Liver (tissue), 9 donors: ENCODE measurements around the gene PIGT. TPM values are rescaled to one million over a fixed set of nuclear protein-coding genes. Genes with fewer than 3 reads are reported as not detected.

ENCODE experiments used
- DNase-seq: peaks from one replicate; pipeline ENCODE4 v3.0.0-alpha.2; 2017; ENCODE audit warnings: low spot score
- H3K27ac ChIP-seq, 2 donors: one replicate each; pipeline ENCODE4 v1.7.0; 2013; ENCODE audit warnings: inconsistent platforms in 2 of 2, low read length in 2 of 2, control low read depth in 1 of 2, low read depth in 1 of 2, mild to moderate bottlenecking in 1 of 2
- H3K27me3 ChIP-seq, 4 donors: one replicate each; pipeline versions ENCODE4 v1.6.1 to v1.7.0; 2013; ENCODE audit warnings: low read length in 3 of 4, inconsistent platforms in 1 of 4, mild to moderate bottlenecking in 1 of 4, moderate library complexity in 1 of 4; ENCODE audit not compliant: control insufficient read depth in 4 of 4, insufficient read depth in 4 of 4
- H3K36me3 ChIP-seq, 4 donors: one replicate each; pipeline versions ENCODE4 v1.6.1 to v1.7.0; 2013; ENCODE audit warnings: low read length in 3 of 4, mild to moderate bottlenecking in 3 of 4, low read depth in 1 of 4, moderate library complexity in 1 of 4; ENCODE audit not compliant: control insufficient read depth in 4 of 4, insufficient read depth in 3 of 4
- H3K4me1 ChIP-seq, 4 donors: one replicate each; pipeline versions ENCODE4 v1.6.1 to v1.7.0; 2013; ENCODE audit warnings: low read length in 3 of 4, mild to moderate bottlenecking in 3 of 4, moderate library complexity in 1 of 4; ENCODE audit not compliant: control insufficient read depth in 4 of 4, insufficient read depth in 4 of 4
- H3K4me3 ChIP-seq, 3 donors: one replicate each; pipeline versions ENCODE4 v1.6.1 to v1.7.0; 2013; ENCODE audit warnings: low read length in 3 of 3, control low read depth in 1 of 3, low read depth in 1 of 3, mild to moderate bottlenecking in 1 of 3
- H3K9ac ChIP-seq, 2 donors: one replicate each; pipeline ENCODE4 v1.7.0; 2013; ENCODE audit warnings: low read length in 2 of 2, mild to moderate bottlenecking in 2 of 2, moderate library complexity in 2 of 2, control low read depth in 1 of 2, low read depth in 1 of 2
- H3K9me3 ChIP-seq, 4 donors: one replicate each; pipeline versions ENCODE4 v1.6.1 to v1.7.0; 2013; ENCODE audit warnings: low read length in 3 of 4; ENCODE audit not compliant: control insufficient read depth in 4 of 4
- EGR1 ChIP-seq, 2 donors: IDR thresholded peaks; 2 replicates each; pipeline ENCODE4 v1.6.1; 2016 to 2018; ENCODE audit warnings: antibody characterized with exemption in 2 of 2, low read depth in 2 of 2
- FOXA1 ChIP-seq: IDR thresholded peaks from 2 replicates; pipeline ENCODE4 v1.6.1; 2016; ENCODE audit warnings: antibody characterized with exemption
- FOXA2 ChIP-seq: IDR thresholded peaks from 2 replicates; pipeline ENCODE4 v1.6.1; 2016; ENCODE audit warnings: antibody characterized with exemption
- GABPA ChIP-seq, 2 donors: IDR thresholded peaks in 1 of 2; conservative IDR thresholded peaks in 1 of 2; 2 replicates each; pipeline ENCODE4 v1.6.1; 2016; ENCODE audit warnings: antibody characterized with exemption in 2 of 2, mild to moderate bottlenecking in 1 of 2, moderate library complexity in 1 of 2
- HNF4A ChIP-seq, 2 donors: conservative IDR thresholded peaks; 2 replicates each; pipeline ENCODE4 v1.6.1; 2016; ENCODE audit warnings: antibody characterized with exemption in 2 of 2, mild to moderate bottlenecking in 2 of 2
- HNF4G ChIP-seq: IDR thresholded peaks from 2 replicates; pipeline ENCODE4 v1.6.1; 2016; ENCODE audit warnings: antibody characterized with exemption
- JUND ChIP-seq, 2 donors: IDR thresholded peaks; 2 replicates each; pipeline ENCODE4 v1.6.1; 2016; ENCODE audit warnings: antibody characterized with exemption in 2 of 2
- NR2F2 ChIP-seq: IDR thresholded peaks from 2 replicates; pipeline ENCODE4 v1.6.1; 2016; ENCODE audit warnings: antibody characterized with exemption
- RAD21 ChIP-seq, 2 donors: IDR thresholded peaks; 2 replicates each; pipeline ENCODE4 v1.6.1; 2016; ENCODE audit warnings: antibody characterized with exemption in 2 of 2, mild to moderate bottlenecking in 2 of 2
- RXRA ChIP-seq, 2 donors: IDR thresholded peaks; 2 replicates each; pipeline ENCODE4 v1.6.1; 2017 to 2018; ENCODE audit warnings: antibody characterized with exemption in 2 of 2, mild to moderate bottlenecking in 1 of 2
- SP1 ChIP-seq: IDR thresholded peaks from 2 replicates; pipeline ENCODE4 v1.6.1; 2018; ENCODE audit warnings: antibody characterized with exemption, mild to moderate bottlenecking
- TAF1 ChIP-seq: conservative IDR thresholded peaks from 2 replicates; pipeline ENCODE4 v1.6.1; 2016; ENCODE audit warnings: antibody characterized with exemption, mild to moderate bottlenecking
- YY1 ChIP-seq: IDR thresholded peaks from 2 replicates; pipeline ENCODE4 v1.6.1; 2016; ENCODE audit warnings: antibody characterized with exemption, mild to moderate bottlenecking
- WGBS: extraction: QIAGEN DNeasy Blood & Tissue Kit; methylation state at CpG from one replicate; pipeline ENCODE4 v1.1.7; 2013; 5-methylcytosine and 5-hydroxymethylcytosine counted together
- polyA plus RNA-seq, 2 donors: library from polyadenylated mRNA; stranded (reverse) in 1 of 2; unstranded in 1 of 2; fragments of 200-250 nt in 1 of 2; fragments of >200 nt in 1 of 2; fragmentation: Nextera tagmentation in 1 of 2; extraction: Ambion mirVana in 1 of 2; gene quantifications; one replicate each; pipeline versions ENCODE4 v1.2.1 to v1.2.3, GENCODE V29; 2013 to 2015
- total RNA-seq, 2 donors: library from RNA; depleted of rRNA; stranded (reverse); fragments of >200 nt; gene quantifications; one replicate each; pipeline ENCODE4 v1.2.3, GENCODE V29; 2014
- TF ChIP-seq, protein P1 (sequence below): fragments of 150-350 bp; IDR thresholded peaks from 2 replicates; pipeline ENCODE4 v1.5.1; 2017; ENCODE audit warnings: improper control_type of control experiment, low read depth, low read length; ENCODE audit not compliant: missing input control
- TF ChIP-seq, protein P2 (sequence below): IDR thresholded peaks from 2 replicates; pipeline ENCODE4 v1.6.1; 2016; ENCODE audit warnings: antibody characterized with exemption, mild to moderate bottlenecking
- TF ChIP-seq, protein P3 (sequence below): IDR thresholded peaks from 2 replicates; pipeline ENCODE4 v1.6.1; 2016; ENCODE audit warnings: antibody characterized with exemption
- TF ChIP-seq, protein P4 (sequence below): IDR thresholded peaks from 2 replicates; pipeline ENCODE4 v1.6.1; 2016; ENCODE audit warnings: antibody characterized with exemption
- donor health status: healthy.
- donor health status: healthy.
- donor health status: healthy.
- donor health status: healthy.
- donor health status: healthy.

PIGT gene
- total and polyA plus RNA-seq, 4 donors = 14.4 to 64.5 (median 34.1) TPM

DNA sequence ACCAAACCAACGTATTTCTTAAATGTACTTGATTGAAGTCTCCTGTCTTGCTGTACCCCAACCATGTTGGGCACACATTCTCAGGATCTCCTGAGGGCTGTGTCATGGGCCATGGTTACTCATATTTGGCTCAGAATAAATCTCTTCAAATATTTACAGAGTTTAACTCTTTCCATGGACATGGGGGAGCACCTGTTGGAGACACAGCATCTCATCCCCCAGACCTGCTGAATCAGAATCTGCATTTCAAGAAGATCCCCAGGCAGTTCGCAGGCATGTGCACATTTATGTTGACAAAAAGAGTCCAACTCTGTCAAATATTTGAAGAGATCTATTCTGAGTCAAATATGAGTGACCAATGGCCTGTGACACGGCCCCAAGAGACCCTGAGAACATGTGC, 24.5 kb downstream of the PIGT start:
- H3K9me3 ChIP-seq = no peaks in the 10 kb centered on the region
- H3K27me3 ChIP-seq = peaks cover 0 to 2% (median 0%) of the 10 kb centered on the region in 4 donors
- DNase-seq = no peak
- no peak overlapping the region for H3K9ac ChIP-seq
- 60% methylated on average over 3 of the region's 3 CpGs for WGBS
- TF ChIP-seq HNF4G (no peak), JUND (IDR thresholded peaks at IDR 0.05) (no peak), EGR1 (IDR thresholded peaks at IDR 0.05; ENCODE audit: low read depth in 2 of 2) (no peak), TAF1 (no peak), GABPA (IDR thresholded peaks at IDR 0.05 in 1 of 2, conservative IDR thresholded peaks at IDR 0.05 in 1 of 2) (no peak), NR2F2 (no peak), RXRA (IDR thresholded peaks at IDR 0.05) (no peak)
- TF ChIP-seq, protein P1, sequence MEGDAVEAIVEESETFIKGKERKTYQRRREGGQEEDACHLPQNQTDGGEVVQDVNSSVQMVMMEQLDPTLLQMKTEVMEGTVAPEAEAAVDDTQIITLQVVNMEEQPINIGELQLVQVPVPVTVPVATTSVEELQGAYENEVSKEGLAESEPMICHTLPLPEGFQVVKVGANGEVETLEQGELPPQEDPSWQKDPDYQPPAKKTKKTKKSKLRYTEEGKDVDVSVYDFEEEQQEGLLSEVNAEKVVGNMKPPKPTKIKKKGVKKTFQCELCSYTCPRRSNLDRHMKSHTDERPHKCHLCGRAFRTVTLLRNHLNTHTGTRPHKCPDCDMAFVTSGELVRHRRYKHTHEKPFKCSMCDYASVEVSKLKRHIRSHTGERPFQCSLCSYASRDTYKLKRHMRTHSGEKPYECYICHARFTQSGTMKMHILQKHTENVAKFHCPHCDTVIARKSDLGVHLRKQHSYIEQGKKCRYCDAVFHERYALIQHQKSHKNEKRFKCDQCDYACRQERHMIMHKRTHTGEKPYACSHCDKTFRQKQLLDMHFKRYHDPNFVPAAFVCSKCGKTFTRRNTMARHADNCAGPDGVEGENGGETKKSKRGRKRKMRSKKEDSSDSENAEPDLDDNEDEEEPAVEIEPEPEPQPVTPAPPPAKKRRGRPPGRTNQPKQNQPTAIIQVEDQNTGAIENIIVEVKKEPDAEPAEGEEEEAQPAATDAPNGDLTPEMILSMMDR = no peak
- TF ChIP-seq, protein P2, sequence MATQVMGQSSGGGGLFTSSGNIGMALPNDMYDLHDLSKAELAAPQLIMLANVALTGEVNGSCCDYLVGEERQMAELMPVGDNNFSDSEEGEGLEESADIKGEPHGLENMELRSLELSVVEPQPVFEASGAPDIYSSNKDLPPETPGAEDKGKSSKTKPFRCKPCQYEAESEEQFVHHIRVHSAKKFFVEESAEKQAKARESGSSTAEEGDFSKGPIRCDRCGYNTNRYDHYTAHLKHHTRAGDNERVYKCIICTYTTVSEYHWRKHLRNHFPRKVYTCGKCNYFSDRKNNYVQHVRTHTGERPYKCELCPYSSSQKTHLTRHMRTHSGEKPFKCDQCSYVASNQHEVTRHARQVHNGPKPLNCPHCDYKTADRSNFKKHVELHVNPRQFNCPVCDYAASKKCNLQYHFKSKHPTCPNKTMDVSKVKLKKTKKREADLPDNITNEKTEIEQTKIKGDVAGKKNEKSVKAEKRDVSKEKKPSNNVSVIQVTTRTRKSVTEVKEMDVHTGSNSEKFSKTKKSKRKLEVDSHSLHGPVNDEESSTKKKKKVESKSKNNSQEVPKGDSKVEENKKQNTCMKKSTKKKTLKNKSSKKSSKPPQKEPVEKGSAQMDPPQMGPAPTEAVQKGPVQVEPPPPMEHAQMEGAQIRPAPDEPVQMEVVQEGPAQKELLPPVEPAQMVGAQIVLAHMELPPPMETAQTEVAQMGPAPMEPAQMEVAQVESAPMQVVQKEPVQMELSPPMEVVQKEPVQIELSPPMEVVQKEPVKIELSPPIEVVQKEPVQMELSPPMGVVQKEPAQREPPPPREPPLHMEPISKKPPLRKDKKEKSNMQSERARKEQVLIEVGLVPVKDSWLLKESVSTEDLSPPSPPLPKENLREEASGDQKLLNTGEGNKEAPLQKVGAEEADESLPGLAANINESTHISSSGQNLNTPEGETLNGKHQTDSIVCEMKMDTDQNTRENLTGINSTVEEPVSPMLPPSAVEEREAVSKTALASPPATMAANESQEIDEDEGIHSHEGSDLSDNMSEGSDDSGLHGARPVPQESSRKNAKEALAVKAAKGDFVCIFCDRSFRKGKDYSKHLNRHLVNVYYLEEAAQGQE = no peak
- peaks cover 0 to 9% (median 4%) of the 10 kb centered on the region in 4 donors for H3K4me1 ChIP-seq
- no peak overlapping the region for H3K27ac ChIP-seq
- no peak overlapping the region for H3K4me3 ChIP-seq
- H3K36me3 ChIP-seq = no peaks in the 10 kb centered on the region

DNA sequence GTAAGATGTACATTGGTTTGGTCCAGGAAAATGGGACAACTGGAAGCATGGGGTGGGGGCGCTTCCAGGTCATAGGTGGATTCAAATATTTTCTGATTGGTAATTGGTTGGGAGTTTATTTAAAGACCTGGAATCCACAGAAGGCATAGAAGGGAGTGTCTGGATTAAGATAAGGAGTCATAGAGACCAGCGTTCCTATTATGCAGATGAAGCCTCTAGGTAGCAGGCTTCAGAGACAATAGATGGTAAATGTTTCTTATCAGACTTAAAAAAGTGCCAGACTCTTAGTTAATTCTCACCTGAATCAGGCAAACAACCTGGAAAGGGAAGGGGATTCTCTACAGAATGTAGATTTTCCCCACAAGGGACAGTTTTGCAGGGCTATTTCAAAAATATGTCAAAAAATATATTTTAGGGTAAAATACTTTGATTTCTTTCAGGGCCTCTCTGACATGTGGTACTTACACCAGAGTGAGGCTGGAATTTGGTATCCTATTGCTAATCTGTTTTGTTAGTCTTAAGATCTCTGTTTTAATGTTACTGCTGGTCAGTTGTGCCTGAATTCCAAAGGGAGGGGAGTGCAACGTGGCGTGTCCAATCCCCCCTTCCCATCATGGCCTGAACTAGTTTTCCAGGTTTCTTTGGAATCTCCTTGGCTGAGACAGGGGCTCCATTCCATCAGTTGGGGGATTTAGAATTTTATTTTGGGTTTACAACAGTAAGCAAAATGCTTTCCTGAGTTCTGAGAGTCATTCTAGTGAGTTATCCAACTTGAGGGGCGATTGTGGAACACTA, 25.1 kb downstream of the PIGT start:
- no peak for DNase-seq
- H3K9me3 ChIP-seq = no peaks in the 10 kb centered on the region
- H3K27ac ChIP-seq = no peak overlapping the region
- H3K9ac ChIP-seq = no peak overlapping the region
- no peaks in the 10 kb centered on the region for H3K36me3 ChIP-seq
- WGBS = 74% methylated on average over 5 of the region's 5 CpGs
- H3K4me3 ChIP-seq = no peak overlapping the region
- peaks cover 0 to 9% (median 4%) of the 10 kb centered on the region in 4 donors for H3K4me1 ChIP-seq
- H3K27me3 ChIP-seq = peaks cover 0 to 2% (median 0%) of the 10 kb centered on the region in 4 donors
- TF ChIP-seq NR2F2 (no peak), TAF1 (no peak), EGR1 (IDR thresholded peaks at IDR 0.05; ENCODE audit: low read depth in 2 of 2) (no peak), JUND (IDR thresholded peaks at IDR 0.05) (no peak), FOXA1 (no peak), YY1 (no peak), FOXA2 (no peak), HNF4G (no peak), GABPA (IDR thresholded peaks at IDR 0.05 in 1 of 2, conservative IDR thresholded peaks at IDR 0.05 in 1 of 2) (no peak), HNF4A (conservative IDR thresholded peaks at IDR 0.05) (no peak), SP1 (no peak), RAD21 (IDR thresholded peaks at IDR 0.05) (no peak), RXRA (IDR thresholded peaks at IDR 0.05) (no peak)
- TF ChIP-seq, protein P2 = no peak
- TF ChIP-seq, protein P3, sequence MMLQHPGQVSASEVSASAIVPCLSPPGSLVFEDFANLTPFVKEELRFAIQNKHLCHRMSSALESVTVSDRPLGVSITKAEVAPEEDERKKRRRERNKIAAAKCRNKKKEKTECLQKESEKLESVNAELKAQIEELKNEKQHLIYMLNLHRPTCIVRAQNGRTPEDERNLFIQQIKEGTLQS = no peak
- TF ChIP-seq, protein P1 = no peak
- TF ChIP-seq, protein P4, sequence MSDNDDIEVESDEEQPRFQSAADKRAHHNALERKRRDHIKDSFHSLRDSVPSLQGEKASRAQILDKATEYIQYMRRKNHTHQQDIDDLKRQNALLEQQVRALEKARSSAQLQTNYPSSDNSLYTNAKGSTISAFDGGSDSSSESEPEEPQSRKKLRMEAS = no peak
